ENCODE results near the gene HGD.
"Not testable (repeated sequence)": the region's sequence is repeated elsewhere in the genome, so short reads cannot be mapped to it uniquely, and the experiment has no call there.

HGD gene

DNA sequence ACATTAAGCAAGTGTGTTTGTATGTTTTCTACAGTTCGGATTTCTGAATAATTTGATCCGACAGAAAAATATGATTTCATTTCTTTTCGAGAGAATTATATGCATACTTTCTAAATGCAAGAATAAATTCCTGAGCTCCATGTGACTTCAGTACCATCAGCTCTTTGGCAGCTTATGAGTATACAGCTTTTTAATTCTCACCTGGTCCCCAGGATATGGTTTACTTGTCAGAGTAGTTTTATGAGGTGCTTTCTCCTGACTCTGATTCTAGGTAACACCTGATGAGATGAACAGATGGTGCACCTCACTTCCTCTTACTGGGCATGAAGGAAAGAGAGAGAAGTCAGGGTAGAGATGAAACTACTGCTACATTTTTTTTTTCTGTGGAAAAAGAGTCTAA lies 3.1 kb downstream of the HGD start:
- DNase-seq (ENCODE audit: low read depth in 3 of 3): no peak

DNA sequence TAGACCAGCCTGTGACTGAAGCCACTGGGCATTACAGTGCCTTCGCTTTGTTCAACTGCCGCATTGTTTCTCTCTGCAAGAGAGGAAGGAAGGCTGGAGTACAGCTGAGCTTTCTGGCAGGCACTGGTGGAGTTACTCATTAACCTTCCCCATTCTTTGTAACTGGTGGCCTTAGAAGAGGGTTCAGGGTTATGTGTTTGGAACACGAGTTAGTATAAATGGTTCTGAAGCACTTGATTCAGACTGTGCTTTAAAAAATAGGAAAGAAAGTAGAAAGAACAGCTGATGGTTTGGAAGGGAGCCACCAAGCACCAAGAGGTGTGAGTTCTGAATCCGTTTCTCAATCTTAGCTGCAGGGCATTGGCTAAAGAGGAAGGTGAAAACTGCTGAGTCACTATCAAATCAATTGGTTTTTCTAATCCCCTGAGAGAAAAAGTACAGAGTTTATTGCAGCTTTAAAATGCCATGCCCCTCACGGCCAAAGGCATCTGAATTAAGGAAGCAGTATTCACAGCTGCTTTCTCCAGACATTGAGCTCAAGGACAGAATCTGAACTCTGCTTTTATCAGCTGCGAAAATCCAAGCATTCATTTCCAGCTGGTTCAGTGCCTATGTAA lies 3.6 kb downstream of the HGD start:
- no peak for DNase-seq (ENCODE audit: low read depth in 3 of 3)

DNA sequence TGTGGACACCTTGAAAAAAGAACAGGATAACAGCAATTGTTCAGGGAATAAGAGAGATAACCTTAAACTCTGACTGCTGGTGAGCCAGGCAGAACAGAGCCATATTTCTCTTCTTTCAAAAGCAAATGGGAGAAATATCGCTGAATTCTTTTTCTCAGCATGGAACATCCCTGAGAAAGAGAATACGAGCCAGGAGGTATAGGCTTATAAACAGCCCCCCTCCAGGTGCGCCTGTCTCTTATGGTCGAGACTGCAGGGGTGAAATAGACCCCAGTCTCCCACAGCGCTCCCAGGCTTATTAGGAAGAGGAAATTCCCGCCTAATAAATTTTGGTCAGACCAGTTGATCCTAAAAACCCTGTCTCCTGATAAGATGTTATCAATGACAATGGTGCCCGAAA lies 4.8 kb downstream of the HGD start:
- not testable (repeated sequence) for DNase-seq (ENCODE audit: low read depth in 3 of 3)

DNA sequence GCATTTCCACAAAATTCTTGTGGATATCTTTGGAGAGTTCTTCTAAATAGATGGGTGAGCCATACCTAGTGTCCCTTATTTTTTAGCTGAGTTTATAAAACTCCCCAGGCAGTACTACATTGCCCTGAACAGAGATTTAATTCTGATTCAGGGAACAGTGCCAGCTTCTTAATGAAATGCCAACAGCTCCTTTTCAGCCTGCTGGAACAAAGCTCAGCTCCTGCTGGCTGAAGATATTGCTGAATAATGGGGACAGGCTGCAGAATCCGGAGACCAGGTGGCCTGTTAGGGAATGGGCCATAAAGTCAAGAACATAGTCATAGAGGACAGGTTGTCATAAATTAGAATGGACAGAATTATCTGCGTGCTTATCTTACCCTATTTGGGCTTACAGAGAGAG lies 8.9 kb downstream of the HGD start:
- no peak for DNase-seq (ENCODE audit: low read depth in 3 of 3)

DNA sequence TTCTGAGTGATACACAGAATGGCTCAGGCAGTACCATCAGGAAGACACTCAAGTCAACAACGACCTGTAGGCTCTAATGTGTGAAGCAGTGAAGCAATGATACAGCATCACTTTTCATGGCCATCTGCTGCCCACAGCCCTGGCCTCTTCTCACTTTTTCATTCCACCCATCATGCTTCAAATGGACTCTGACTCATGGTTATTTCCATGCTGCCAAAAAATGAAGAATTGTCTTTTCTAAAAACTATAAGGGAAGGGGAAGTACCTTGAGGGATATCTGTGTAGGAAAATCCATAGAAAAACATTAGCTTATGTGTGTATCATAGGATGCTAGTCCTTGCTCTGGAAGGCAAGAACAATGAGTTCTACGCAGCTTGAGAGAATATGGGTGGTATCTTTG lies 11.5 kb downstream of the HGD start:
- no peak for DNase-seq (ENCODE audit: low read depth in 3 of 3)

DNA sequence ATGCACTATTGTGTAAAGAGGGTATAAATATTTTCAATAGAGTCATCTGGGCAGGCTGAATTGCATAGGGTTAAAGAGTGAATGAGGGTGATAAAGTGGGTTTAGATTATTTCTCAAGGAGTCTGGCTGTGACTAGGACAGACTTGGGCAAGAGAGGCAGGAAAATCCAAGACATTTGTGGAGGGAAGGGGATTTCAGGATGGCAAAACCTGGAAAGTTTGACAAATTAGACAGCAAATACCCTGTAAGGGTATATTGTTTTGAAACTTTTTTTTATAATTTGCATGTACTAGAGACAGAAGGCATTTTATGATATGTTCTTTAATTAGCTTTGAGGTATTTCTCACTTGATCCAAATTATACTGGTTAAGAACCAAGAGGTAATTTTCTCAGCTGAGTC lies 17.1 kb downstream of the HGD start:
- no peak for DNase-seq (ENCODE audit: low read depth in 3 of 3)

DNA sequence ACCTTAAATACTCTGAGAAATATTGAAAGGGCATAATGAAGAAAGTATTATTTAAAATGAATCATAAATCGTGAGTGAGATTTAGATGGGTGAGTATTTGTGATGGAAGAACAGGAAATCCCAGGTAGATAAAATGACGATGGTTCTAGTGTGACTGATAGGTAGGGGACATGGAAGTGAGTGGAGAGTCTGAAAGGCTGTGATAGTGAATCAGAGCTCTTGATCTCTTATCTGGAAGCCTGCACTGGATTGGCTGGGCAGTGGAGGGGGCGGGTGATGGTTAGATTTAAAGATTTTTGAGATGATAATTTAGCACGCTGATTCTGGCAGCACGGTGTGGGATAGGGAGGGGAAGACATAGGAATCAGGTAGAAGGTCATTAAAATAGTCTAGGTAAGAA lies 20.1 kb downstream of the HGD start:
- no peak for DNase-seq (ENCODE audit: low read depth in 3 of 3)

DNA sequence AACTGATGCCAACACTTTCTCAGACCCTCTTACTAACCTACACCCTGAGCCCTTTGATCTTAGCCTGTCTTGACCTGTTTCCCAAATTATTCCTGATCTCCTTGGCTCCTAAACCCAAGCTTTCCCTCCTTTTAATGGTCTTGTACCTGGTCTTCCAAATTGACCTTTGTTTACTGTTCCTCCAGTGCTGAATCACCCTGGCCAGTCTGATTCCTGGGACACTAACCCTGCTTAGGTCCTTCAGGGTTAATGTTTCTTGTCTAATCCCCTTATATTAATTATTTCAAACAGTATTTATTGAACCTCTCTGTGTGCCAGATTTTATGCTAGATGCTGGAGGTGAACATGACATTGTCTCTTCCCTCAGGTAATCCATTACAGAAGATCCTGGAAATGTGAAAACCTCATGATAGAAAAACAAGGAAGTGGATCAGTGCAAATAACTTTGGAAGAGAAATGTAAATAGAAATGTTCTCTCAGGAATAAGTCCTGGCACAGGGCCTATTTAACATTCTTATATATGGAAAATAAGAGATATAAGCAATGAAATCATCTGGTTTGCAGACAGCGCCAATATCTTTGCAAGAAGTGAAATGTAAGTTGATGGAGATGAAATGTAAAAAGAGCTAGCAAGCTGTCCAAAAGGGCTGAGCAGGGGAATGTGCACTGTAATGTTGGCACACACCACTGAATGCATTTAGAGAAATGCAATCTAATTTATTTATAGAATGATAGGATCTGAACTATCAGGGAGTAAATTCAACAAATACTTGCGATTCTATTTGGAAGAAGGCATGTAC lies 20.7 kb downstream of the HGD start:
- DNase-seq (ENCODE audit: low read depth in 3 of 3): no peak

DNA sequence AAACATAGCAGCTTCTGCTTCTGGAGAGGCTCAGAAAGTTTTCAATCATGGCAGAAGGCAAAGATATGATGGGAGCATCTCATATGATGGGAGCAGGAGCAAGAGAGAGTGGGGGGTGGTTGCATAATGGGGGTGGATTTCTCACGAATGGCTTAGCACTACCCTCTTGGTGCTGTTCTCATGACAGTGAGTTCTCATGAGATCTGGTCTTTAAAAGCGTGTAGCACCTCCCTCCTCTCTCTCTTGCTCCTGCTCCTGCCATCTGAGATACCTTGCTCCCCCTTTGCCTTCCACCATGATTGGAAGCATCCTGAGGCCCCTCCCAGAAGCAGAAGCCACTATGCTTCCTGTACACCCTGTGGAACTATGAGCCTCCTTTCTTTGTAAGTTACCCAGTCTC lies 22.2 kb downstream of the HGD start:
- no peak for DNase-seq (ENCODE audit: low read depth in 3 of 3)

DNA sequence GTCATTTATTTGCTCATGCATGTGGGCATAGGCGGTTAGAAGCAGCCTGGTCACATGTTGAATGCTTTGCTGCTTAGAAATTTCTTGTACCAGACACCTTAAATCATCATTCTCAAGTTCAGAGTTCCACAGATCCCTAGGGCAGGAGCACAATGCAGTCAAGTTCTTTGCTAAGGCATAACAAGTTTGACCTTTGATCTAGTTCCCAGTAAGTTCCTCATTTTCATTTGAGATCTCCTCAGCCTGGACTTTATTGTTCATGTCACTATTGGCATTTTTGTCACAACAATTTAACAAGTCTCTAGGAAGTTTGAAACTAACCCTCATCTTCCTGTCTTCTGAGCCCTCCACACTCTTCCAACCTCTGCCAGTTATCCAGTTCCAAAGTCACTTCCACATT lies 22.8 kb downstream of the HGD start:
- no peak for DNase-seq (ENCODE audit: low read depth in 3 of 3)

DNA sequence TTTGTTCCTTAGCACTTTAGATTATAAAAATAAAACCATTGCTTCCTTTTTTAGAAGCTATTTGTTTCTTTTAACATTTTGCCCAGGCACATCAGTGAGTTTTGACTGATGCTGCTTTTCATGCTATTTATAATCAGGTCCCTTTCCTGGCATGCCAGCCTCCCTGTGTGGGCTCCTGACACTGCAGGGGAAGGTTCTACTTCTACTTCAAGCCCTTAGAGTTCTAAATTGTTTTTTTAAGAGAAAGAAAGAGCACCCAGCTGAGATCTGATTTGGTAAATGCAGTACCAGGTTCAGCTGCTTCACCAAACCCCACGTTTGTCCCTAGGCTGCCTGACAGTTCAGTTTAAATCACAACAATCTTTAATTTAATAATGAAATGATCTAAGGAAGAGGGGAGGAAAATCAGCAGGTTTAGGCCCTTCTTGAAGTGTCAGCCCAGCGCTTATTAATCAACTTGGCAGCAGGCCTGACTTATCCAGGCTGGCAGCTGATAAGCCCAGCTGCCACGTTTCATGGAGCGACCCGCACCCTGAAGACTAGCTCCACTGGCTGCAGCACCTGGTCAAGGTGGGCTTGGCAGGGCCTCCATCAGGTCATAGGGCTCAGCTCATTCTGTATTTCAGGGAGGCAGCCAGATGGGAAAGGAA lies 29.0 kb downstream of the HGD start:
- no peak for DNase-seq (ENCODE audit: low read depth in 3 of 3)

DNA sequence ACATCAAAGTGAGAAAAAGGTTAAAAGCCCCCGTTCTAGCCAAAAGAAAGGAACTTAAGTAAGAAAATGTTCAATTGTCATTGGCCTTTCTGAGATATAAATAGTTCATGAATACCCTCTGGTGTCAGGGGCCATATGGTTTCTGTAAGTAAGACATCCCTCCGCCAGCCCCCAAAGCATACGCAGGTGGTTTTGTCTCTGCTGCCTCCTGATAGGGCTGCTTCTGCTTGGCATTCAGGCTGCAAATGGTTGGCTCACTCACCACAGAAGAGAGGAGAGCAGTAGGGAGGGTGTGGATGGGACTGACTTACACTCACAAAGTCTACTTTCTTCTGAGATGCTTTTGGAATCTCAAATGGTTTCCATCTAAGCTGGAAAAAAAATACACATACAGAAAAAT lies 29.8 kb downstream of the HGD start:
- DNase-seq (ENCODE audit: low read depth in 3 of 3): no peak

DNA sequence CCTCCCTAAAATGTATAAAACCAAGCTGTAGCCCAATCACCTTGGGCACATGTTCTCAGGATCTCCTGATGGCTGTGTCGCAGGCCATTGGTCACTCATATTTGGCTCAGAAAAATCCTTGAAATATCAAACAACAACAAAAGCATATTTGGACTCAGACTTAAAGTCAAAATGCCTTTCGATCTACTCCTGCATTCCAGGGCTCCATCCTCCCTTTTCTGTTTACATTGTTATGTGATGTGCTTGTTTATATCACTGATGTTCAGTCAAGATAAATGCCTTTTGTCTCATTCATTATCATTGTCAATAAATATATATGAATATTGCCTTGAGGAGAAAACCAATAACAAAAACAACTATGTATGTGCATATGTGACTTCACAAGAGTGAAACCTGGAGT lies 31.7 kb downstream of the HGD start:
- no peak for DNase-seq (ENCODE audit: low read depth in 3 of 3)

DNA sequence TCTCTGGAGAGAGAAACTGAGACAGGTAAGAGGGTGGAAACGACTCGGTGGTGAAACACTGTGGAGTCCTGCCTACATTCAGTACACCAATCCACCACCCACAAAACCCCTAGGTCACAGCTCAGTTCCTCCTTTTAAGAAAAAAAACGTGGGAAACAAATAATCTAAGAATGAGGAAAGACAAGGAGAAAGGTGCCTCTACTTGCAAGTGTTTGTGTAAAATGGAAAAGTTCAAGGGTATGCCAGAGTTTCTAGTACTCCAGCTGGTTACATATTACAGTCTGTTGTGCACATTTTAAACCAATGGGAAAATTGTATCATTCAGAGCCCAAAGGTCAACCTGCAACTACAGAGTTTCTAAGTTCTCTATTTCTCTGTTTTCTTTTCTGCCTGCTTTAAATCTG lies 32.2 kb downstream of the HGD start:
- DNase-seq (ENCODE audit: low read depth in 3 of 3): no peak

DNA sequence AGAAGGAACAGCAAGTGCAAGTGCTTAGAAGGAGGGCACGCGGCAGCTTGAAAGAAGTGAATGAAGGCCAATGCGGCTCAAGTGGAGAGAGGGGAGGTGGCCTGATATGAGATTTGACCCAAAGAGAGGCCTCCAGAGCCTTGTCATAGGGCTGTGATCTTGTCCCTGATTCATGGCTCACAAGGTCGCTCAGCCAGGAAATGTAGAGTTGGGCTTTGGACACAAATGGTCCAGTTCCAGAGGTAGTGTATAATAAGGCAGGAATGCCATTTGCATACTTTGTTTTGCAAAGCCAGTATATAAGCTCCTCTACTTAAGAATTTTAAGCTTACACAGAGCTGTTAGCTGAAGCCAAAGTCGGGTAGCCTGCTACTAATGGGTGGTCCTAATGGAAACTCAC lies 33.7 kb downstream of the HGD start:
- no peak for DNase-seq (ENCODE audit: low read depth in 3 of 3)

DNA sequence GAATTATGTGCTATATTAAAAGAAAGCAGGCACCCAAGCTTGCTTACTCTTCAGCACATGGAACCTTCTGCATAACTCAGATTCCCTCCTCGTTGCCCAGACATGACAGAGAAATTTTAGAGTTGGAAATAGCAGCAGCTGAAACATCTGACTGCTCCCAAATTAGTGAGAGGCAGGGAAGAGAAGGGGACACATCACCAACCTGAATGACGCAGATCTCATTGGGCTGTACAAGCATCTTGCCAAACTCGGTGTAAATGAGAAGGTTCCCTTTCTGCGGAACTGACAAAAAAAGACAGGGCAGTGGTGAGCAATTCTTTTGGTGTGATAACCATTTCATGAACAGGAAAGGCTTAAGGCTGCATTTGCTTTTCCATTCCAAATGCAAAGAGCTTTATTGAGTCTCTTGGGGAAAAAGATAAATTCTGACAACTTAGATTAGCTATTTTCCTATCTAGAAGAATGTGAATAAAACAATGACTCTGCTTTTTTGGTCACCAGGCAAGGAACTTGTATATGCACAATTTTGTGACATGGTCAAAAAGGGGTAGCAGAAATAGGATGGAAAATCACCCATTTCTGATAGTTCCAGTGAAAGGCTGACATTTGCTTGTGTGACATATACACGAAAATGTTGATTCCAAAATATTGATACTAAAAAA lies 35.1 kb downstream of the HGD start:
- DNase-seq (ENCODE audit: low read depth in 3 of 3): no peak

DNA sequence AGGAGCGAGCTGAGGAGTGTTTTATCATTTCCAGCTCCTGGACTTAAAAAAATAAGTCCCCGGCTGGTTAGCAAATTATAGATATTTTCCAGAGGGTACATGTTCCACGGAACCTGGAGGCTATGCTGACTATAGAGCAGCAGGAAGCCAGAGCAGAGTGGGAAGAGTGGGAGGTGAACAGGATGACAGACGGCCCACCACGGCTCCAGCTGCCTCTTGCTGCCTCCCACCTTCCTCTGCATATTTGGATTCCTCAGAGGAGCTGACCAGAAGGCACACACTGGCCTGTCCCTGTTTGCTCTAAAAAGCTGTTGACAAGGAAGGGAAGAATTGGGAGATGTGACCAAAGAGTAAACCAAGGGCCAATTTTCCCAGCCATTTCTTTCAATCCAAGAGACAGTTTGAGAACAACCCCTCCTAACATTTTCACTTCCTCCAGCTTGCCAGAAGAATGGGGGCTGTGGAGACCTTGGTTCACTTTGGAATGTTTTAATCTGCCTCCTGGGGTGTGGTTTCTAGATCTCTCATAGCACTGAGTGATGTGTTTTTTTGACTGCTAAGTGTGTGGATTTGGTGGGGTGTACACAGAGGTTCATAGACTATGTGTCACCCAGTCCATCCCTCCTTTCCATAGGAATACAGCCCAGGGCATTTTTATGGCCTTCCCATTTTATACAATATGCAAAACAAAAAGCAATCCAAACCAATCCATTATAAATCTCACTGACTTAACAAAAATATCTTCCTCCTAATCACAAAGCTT lies 36.8 kb downstream of the HGD start:
- no peak for DNase-seq (ENCODE audit: low read depth in 3 of 3)

DNA sequence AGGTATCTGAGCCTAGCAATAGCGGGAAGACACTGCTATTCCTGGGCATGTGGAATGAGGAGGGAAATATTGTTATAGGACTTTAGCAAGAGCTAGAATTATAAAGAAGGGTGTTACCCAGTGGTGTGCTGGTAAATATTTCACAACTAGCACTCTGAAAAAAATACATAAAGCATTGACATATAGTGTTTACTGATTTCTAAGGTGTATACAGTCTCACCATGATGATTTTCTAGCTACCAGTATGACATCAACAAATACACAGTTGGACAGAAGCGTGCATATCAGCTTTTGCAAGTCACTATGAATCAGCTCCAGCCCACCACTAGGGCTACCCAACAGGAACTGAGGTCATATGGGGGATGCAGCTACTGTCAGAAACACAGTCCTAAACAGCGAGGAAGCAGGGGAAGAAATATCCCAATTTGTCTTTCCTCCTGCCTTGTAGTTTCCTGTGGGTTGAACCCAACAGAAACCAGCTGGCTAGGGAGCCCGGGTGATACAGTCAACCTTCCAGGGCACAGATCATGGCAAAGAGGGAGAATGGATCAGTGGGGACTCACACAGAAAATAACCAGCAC lies 39.6 kb downstream of the HGD start:
- no peak for DNase-seq (ENCODE audit: low read depth in 3 of 3)

DNA sequence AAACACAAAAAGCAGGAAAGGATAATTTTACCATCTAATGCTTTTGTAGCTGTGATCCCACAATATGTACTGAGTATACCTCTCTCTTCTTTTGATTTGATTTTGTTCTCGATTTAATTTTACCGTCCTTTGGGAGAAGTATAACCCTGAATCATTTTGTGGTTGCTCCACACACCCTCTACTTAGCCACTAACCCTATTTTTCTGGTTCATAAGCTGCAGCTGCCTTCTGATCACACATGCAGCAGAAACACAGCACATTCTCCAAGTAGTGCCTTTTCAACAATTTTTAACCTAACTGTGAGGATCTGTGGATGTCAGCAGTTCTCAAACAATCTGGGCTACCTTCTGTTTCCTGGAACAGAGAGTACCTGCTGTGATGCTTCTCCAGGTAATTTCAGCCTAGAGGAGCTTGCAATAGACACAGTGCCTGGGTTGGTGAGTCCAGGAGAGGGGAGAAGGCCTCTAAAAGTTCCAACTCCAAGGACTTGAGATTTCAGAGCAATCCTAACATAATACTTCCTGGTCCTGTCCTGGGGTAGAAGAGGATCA lies 40.3 kb downstream of the HGD start:
- DNase-seq (ENCODE audit: low read depth in 3 of 3): no peak

DNA sequence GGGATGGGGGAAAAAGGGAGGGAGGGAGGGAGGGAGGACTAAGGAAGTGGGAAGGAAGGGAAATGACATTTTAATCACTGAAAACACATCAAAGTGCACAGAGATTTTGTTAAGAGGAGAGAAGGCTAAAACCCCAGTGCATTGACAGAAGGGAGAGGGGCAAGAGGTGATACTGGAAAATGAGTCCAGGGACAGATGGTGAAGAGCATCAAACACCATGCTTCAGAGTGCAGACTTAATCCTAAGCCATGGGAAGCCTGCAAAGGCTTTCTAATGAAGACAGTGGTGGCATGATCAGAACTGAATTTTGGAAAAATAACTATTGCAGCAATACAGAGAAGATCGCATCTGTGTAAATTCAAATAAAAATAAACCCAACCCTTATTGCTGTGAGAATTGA lies 41.8 kb downstream of the HGD start:
- DNase-seq (ENCODE audit: low read depth in 3 of 3): no peak

DNA sequence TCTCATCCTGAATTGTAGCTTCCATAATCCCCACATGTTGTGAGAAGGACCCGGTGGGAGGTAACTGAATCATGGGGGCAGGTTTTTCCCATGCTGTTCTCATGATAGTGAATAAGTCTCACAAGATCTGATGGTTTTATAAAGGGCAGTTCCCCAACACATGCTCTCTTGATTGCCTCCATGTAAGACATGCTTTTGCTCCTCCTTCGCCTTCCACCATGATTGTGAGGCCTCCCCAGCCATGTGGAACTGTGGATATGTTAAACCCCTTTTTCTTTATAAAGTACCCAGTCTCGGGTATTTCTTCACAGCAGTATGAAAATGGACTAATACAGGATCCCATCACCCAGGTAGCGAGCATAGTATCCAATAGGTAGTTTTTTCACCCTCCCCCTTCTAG lies 43.2 kb downstream of the HGD start:
- not testable (repeated sequence) for DNase-seq (ENCODE audit: low read depth in 3 of 3)
